ENCODE data around the gene PLCL2. TPM values are rescaled to one million over a fixed set of nuclear protein-coding genes. Genes with fewer than 3 reads are reported as not detected.

PLCL2 gene
- total RNA-seq, 1 experiment from 2014 or later: 32.1 TPM

DNA sequence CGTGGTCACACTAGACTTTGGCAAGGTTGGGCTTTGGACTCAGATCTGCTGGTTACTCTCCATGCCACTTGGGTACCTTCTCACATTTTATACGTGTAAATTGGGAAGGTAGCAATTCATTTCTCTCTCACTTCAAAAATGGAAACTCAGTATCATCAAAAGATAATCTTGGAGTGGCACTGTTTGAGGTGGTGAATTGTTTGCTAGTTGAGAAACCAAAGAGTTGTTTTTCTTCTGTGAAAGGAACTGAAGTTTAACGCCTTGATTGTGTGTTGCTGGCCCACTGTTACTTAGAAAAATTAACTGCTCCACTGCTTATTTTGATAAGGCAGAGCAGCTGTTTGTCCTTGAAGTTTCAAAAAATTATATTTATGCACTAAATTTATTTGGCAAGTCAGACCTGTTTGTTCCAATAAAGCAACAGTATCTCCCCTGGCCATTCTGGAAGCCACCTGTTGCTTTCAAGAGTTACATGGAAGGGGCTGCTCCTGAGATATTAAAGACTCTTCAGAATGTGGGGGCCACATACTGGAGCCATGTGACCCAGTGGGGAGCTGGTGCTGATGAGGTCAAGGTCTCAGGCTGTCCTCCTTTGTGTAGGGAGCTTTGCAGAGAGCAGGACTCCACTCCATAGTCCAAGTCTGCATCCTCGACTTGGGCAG, 16.2 kb downstream of the PLCL2 start:
- Histone ChIP-seq H3K27me3 (ENCODE audit: insufficient read depth, low read length) (no peaks in the 10 kb centered on the region), H2BK5ac (ENCODE audit: insufficient read length, low read length) (no peak overlapping the region), H3K23ac (ENCODE audit: insufficient read length, low read depth, low read length) (no peak overlapping the region), H3T11ph (ENCODE audit: low read length) (no peak overlapping the region), H2AFZ (ENCODE audit: low read length) (no peak overlapping the region), H2BK15ac (ENCODE audit: low read depth, low read length) (no peak overlapping the region), H3K27ac (ENCODE audit: insufficient read length, low read depth, low read length) (no peak overlapping the region), H4K20me1 (ENCODE audit: control insufficient read depth, insufficient read depth, insufficient read length) (no peaks in the 10 kb centered on the region), H3K18ac (ENCODE audit: insufficient read length, low read depth, low read length) (no peak overlapping the region), H3K23me2 (ENCODE audit: insufficient read length, low read depth, low read length, poor library complexity, severe bottlenecking) (no peaks in the 10 kb centered on the region), H2BK12ac (ENCODE audit: insufficient read length, low read depth, low read length) (no peak overlapping the region), H3K56ac (ENCODE audit: insufficient read length, low read depth, low read length) (no peak overlapping the region), H3K79me1 (ENCODE audit: insufficient read depth, low read depth, low read length, poor library complexity, severe bottlenecking) (no peaks in the 10 kb centered on the region), H3K9ac (ENCODE audit: extremely low read depth, insufficient read length, low read length) (no peak overlapping the region), H4K8ac (replicated peaks; ENCODE audit: insufficient read length, low read depth, low read length) (no peak overlapping the region), H3K14ac (ENCODE audit: insufficient read depth, low read length) (no peak overlapping the region), H3K79me2 (ENCODE audit: insufficient read depth, low read length) (0 out of 2 replicates have a peak, but pooled peaks cover 2% of the 10 kb centered on the region), H4K5ac (ENCODE audit: insufficient read length, low read depth, low read length) (no peak overlapping the region), H3K4me1 (ENCODE audit: insufficient read depth, low read length) (peaks cover 3% of the 10 kb centered on the region; the same call in 1 of the 2 replicates), H2BK20ac (ENCODE audit: low read depth, low read length, poor library complexity, severe bottlenecking) (no peak overlapping the region), H4K91ac (ENCODE audit: insufficient read length, low read depth, low read length) (no peak overlapping the region), H3K4me2 (ENCODE audit: insufficient read depth, insufficient read length, low read length) (no peak overlapping the region), H3K9me3 (ENCODE audit: control insufficient read depth, low read depth, low read length) (no peaks in the 10 kb centered on the region), H2BK120ac (ENCODE audit: low read depth, low read length, poor library complexity, severe bottlenecking) (no peak overlapping the region), H3K4ac (ENCODE audit: low read depth, low read length) (no peak overlapping the region), H2AK5ac (ENCODE audit: insufficient read length, low read length) (no peak overlapping the region)
- H3K9me3 Mint-ChIP-seq: no peaks in the 10 kb centered on the region
- WGBS (ENCODE audit: extremely low coverage, insufficient read length, low lambda C conversion rate): no CpG with 5 or more reads among the region's 4 CpGs
- no peak for TF ChIP-seq CTCF (conservative IDR thresholded peaks at IDR 0.05)
- H3K27me3 Mint-ChIP-seq (ENCODE audit: low read depth): no peaks in the 10 kb centered on the region
- no peak overlapping the region for H3K27ac Mint-ChIP-seq
- no peak overlapping the region for H3K4me3 Mint-ChIP-seq
- peaks cover 72 to 81% of the 10 kb centered on the region in 2 experiments for H3K4me1 Mint-ChIP-seq
- H3K36me3 Mint-ChIP-seq (ENCODE audit: insufficient read depth in 1 of 3, low read depth in 3 of 3): no peaks in the 10 kb centered on the region; a peak in 1 of 7 replicates
- DNase-seq: no peak
